DOHH2 (cell line): ENCODE measurements around the gene GNG10.

Experiments
- CTCF ChIP-seq: fragments of 200-600 bp; sonication (generic); IDR thresholded peaks from one replicate; pipeline ENCODE4 v1.5.1; 2014; ENCODE audit warnings: antibody characterized with exemption, mild to moderate bottlenecking, low read depth, low read length; ENCODE audit not compliant: poor library complexity, severe bottlenecking
- EZH2phosphoT487 ChIP-seq: fragments of 200-600 bp; sonication (generic); IDR thresholded peaks from 2 replicates; pipeline ENCODE4 v1.6.1; 2017; ENCODE audit warnings: borderline replicate concordance, mild to moderate bottlenecking, antibody characterized with exemption, low read length, moderate library complexity, mixed read lengths

- TF ChIP-seq CTCF, result no peak
- no peak for TF ChIP-seq EZH2phosphoT487
These were observed at the start of gene GNG10 for GRCh38 chr9:111661150-111661801.
